Measurements from ENCODE around the gene SUN1.

DNA sequence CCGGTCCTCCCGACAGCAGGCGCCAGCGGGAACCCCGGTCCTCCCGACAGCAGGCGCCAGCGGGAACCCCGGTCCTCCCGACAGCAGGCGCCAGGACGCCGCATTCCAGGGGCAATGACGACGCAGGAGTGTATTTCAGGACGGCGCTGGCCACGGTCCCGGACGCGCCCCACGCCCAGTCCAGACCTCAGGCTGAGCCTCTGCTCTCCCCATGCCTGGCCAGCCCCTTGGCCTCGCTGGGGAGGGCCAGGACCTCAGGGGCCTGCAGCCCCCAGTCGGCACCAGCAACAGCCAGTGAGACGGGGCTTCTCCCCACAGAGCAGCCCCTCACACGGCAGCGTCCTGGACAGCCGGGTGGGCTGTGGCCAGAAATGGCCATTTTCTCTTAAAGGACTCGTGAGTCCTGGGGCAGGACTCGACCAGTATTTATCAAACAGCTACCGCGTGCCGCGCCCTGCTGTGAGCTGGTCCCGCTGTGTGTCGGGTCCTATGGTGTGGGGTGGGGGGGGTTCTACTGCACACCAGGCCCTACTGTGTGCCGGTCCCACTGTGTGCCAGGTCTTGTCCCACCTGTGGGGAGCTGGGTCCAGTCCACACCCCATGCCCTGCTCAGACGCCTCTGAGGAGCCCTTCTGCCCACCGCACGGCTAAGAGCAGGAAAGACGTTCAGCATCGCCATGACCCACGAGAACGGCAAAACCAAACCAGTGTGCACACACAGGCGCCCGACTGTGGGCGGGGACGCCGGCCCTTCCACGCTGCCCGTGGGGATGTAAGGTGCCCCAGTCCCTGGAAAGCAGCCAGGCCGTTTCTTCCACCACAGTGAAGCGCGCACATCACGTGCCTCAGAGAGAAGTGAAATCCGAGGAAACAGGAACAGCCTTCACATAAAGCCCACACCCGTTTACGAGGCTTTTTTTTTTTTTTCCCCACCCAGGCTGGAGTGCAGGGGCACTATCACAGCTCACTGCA lies 77.4 kb downstream of the SUN1 start:
- TF ChIP-seq, protein P1, sequence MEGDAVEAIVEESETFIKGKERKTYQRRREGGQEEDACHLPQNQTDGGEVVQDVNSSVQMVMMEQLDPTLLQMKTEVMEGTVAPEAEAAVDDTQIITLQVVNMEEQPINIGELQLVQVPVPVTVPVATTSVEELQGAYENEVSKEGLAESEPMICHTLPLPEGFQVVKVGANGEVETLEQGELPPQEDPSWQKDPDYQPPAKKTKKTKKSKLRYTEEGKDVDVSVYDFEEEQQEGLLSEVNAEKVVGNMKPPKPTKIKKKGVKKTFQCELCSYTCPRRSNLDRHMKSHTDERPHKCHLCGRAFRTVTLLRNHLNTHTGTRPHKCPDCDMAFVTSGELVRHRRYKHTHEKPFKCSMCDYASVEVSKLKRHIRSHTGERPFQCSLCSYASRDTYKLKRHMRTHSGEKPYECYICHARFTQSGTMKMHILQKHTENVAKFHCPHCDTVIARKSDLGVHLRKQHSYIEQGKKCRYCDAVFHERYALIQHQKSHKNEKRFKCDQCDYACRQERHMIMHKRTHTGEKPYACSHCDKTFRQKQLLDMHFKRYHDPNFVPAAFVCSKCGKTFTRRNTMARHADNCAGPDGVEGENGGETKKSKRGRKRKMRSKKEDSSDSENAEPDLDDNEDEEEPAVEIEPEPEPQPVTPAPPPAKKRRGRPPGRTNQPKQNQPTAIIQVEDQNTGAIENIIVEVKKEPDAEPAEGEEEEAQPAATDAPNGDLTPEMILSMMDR (IDR thresholded peaks at IDR 0.05), result no peak
- no peak for TF ChIP-seq POLR2A (IDR thresholded peaks at IDR 0.05)
